GM18951 (cell line): Measurements from ENCODE around the gene LUC7L.
"Not testable (repeated sequence)": the region's sequence is repeated elsewhere in the genome, so short reads cannot be mapped to it uniquely, and the experiment has no call there.

Experiments used
- POLR2A ChIP-seq: IDR thresholded peaks from 4 replicates; pipeline ENCODE4 v1.6.1; 2011; ENCODE audit warnings: mild to moderate bottlenecking; ENCODE audit not compliant: insufficient read length, insufficient read depth; ENCODE audit errors: extremely low read depth
- in situ Hi-C: fragments of 300-500 bp; cut with MboI; formaldehyde crosslinking; loops from one replicate; pipeline ENCODE4 v1.12.0; 2022; ENCODE audit warnings: low sequenced_read_pairs, mixed read lengths, inconsistent platforms; ENCODE audit not compliant: unreplicated experiment

The LUC7L gene

DNA sequence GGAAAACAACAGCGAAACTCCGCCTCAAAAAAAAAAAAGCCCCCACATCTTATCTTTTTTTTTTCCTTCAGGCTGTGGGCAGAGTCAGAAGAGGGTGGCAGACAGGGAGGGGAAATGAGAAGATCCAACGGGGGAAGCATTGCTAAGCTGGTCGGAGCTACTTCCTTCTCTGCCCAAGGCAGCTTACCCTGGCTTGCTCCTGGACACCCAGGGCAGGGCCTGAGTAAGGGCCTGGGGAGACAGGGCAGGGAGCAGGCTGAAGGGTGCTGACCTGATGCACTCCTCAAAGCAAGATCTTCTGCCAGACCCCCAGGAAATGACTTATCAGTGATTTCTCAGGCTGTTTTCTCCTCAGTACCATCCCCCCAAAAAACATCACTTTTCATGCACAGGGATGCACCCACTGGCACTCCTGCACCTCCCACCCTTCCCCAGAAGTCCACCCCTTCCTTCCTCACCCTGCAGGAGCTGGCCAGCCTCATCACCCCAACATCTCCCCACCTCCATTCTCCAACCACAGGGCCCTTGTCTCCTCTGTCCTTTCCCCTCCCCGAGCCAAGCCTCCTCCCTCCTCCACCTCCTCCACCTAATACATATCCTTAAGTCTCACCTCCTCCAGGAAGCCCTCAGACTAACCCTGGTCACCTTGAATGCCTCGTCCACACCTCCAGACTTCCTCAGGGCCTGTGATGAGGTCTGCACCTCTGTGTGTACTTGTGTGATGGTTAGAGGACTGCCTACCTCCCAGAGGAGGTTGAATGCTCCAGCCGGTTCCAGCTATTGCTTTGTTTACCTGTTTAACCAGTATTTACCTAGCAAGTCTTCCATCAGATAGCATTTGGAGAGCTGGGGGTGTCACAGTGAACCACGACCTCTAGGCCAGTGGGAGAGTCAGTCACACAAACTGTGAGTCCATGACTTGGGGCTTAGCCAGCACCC lies 54.0 kb downstream of the LUC7L start:
- in situ Hi-C loops, result no loop called here

DNA sequence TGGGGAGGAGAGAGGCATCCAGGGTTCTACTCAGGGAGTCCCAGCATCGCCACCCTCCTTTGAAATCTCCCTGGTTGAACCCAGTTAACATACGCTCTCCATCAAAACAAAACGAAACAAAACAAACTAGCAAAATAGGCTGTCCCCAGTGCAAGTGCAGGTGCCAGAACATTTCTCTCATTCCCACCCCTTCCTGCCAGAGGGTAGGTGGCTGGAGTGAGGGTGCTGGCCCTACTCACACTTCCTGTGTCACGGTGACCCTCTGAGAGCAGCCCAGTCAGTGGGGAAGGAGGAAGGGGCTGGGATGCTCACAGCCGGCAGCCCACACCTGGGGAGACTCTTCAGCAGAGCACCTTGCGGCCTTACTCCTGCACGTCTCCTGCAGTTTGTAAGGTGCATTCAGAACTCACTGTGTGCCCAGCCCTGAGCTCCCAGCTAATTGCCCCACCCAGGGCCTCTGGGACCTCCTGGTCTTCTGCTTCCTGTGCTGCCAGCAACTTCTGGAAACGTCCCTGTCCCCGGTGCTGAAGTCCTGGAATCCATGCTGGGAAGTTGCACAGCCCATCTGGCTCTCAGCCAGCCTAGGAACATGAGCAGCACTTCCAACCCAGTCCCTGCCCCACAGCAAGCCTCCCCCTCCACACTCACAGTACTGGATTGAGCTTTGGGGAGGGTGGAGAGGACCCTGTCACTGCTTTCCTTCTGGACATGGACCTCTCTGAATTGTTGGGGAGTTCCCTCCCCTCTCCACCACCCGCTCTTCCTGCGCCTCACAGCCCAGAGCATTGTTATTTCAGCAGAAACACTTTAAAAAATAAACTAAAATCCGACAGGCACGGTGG lies 55.1 kb downstream of the LUC7L start:
- in situ Hi-C loops, result not testable (repeated sequence)

More for the DNA sequence above, 54.0 kb downstream of the LUC7L start:
- TF ChIP-seq POLR2A, result no peak

DNA sequence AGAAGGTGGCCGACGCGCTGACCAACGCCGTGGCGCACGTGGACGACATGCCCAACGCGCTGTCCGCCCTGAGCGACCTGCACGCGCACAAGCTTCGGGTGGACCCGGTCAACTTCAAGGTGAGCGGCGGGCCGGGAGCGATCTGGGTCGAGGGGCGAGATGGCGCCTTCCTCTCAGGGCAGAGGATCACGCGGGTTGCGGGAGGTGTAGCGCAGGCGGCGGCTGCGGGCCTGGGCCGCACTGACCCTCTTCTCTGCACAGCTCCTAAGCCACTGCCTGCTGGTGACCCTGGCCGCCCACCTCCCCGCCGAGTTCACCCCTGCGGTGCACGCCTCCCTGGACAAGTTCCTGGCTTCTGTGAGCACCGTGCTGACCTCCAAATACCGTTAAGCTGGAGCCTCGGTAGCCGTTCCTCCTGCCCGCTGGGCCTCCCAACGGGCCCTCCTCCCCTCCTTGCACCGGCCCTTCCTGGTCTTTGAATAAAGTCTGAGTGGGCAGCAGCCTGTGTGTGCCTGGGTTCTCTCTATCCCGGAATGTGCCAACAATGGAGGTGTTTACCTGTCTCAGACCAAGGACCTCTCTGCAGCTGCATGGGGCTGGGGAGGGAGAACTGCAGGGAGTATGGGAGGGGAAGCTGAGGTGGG lies 55.9 kb downstream of the LUC7L start:
- in situ Hi-C loops, result not testable (repeated sequence)

DNA sequence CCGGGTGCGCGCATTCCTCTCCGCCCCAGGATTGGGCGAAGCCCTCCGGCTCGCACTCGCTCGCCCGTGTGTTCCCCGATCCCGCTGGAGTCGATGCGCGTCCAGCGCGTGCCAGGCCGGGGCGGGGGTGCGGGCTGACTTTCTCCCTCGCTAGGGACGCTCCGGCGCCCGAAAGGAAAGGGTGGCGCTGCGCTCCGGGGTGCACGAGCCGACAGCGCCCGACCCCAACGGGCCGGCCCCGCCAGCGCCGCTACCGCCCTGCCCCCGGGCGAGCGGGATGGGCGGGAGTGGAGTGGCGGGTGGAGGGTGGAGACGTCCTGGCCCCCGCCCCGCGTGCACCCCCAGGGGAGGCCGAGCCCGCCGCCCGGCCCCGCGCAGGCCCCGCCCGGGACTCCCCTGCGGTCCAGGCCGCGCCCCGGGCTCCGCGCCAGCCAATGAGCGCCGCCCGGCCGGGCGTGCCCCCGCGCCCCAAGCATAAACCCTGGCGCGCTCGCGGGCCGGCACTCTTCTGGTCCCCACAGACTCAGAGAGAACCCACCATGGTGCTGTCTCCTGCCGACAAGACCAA lies 56.8 kb downstream of the LUC7L start, which contains the start of gene HBA2:
Gene HBA2, plus strand, starts transcription at position 503 of the 568 bp plus-strand sequence. Its CDS starts 37 bp downstream, at position 540.
- in situ Hi-C loops, result not testable (repeated sequence)

DNA sequence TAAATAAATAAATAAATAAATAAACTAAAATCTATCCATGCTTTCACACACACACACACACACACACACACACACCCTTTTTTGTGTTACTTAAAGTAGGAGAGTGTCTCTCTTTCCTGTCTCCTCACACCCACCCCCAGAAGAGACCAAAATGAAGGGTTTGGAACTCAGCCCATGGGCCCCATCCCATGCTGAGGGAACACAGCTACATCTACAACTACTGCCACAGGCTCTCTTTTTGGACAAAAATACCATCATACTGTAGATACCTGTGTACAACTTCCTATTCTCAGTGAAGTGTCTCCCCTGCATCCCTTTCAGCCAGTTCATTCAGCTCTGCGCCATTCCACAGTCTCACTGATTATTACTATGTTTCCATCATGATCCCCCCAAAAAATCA lies 58.5 kb downstream of the LUC7L start:
- in situ Hi-C loops, result no loop called here

DNA sequence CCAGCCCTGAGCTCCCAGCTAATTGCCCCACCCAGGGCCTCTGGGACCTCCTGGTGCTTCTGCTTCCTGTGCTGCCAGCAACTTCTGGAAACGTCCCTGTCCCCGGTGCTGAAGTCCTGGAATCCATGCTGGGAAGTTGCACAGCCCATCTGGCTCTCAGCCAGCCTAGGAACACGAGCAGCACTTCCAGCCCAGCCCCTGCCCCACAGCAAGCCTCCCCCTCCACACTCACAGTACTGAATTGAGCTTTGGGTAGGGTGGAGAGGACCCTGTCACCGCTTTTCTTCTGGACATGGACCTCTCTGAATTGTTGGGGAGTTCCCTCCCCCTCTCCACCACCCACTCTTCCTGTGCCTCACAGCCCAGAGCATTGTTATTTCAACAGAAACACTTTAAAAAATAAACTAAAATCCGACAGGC lies 59.2 kb downstream of the LUC7L start:
- in situ Hi-C loops, result not testable (repeated sequence)

More for the DNA sequence above, 58.5 kb downstream of the LUC7L start:
- no peak for TF ChIP-seq POLR2A

DNA sequence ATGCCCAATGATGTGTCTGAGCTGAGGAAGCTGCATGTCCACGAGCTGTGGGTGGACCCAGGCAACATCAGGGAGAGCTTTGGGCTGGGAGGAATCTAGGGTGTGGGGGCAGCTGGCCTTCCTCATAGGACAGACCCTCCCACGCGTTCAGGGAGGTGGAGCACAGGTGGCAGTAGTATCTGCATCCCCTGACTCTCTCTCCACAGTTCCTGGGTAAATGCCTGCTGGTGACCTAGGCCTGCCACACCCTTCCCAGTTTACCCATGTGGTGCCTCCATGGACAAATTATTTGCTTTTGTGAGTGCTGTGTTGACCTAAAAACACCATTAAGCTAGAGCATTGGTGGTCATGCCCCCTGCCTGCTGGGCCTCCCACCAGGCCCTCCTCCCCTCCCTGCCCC lies 60.2 kb downstream of the LUC7L start:
- in situ Hi-C loops, result no loop called here
- no peak for TF ChIP-seq POLR2A

DNA sequence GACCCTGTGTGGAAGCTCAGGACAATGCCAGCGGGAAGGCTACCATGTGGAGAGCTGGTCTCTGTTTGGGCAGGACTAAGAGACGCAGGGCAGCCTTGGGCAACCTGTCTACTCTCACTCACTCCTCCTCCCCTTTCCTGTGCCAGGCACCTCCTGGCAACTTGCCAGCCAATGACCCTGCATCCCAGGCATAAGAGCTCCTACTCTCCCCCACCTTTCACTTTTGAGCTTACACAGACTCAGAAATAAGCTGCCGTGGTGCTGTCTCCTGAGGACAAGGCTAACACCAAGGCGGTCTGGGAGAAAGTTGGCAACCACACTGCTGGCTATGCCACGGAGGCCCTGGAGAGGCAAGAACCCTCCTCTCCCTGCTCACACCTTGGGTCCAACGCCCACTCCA lies 60.8 kb downstream of the LUC7L start:
- in situ Hi-C loops, result no loop called here

DNA sequence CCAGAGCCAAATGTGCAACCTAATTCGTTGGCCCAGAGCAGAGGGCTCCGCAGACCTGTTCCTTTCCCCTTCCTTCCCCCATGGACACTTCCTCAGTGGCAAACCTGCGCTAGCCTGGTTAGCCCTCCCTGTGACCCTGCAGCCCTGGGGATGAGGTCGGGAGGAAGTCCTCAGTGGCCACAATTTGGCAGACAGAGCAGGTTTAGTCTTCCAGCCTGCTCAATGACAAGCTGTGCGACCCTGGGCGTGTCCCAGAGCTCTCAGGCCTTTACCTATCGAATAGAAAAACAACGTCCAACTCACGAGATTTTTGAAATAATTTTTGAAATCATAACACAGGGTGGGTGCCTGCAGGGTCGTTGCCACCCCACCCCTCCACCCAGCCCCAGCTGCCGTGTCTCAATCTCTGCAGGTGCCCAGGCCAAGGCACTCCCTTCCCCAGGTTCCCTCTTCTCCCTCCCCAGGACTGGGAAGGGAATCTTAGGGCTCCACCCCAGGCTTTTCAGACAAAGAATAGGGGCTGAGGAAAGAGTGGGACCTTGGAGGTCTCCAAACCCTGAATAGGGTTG lies 62.0 kb downstream of the LUC7L start:
- in situ Hi-C loops, result no loop called here
- no peak for TF ChIP-seq POLR2A

More for the DNA sequence above, 60.8 kb downstream of the LUC7L start:
- no peak for TF ChIP-seq POLR2A

DNA sequence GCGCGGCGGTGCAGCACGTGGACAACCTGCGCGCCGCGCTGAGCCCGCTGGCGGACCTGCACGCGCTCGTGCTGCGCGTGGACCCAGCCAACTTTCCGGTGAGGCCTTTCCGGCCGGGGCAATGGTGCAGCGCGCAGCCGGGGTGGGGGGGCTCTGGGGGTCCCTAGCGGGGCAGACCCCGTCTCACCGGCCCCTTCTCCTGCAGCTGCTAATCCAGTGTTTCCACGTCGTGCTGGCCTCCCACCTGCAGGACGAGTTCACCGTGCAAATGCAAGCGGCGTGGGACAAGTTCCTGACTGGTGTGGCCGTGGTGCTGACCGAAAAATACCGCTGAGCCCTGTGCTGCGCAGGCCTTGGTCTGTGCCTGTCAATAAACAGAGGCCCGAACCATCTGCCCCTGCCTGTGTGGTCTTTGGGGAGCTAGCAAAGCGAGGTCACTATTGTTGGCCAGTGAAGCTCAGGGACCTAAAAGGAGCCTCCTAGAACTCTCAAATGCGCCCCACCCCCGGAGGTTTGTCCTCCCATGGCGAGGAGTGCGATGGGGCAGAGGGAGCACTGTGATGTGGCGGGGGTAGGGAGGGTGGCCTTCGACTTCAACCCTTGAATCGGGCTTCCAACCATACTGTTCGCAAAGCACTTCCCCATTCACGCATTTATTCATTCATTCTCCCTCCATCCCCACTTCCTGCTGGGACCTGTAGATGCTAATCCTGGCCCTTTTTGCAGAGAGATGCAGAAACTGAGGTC lies 62.7 kb downstream of the LUC7L start:
- in situ Hi-C loops, result no loop called here
- no peak for TF ChIP-seq POLR2A

DNA sequence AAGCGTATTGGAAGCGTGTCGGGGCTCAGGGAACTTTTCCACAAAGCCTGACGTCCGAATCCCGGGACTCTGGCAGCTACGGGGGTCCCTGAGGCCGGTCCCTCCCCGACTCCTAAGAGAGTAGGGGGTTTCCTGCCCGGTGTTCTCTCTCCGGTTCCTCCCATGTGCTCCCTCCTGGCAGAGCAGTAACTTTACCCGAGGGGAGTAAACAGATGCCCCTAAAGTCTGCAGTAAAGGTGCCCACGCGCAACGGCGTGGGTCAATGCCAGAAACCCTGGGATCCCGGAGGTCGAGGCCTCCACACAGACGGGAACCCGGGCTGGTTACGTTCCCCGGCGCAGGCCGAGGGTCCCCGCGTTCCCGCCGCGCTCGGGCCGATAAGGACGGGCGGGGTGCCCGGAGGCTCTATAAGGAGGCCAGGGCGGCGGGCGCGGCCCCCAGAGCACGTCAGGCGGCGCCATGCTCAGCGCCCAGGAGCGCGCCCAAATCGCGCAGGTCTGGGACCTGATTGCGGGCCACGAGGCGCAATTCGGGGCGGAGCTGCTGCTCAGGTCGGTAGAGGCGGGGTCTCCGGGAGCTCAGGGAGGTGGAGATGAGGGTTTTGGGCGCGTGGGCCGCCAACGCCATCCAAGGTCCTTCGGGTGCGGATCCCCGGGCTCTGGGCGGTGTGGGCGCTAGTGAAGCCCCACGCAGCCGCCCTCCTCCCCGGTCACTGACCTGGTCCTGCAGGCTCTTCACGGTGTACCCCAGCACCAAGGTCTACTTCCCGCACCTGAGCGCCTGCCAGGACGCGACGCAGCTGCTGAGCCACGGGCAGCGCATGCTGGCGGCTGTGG lies 63.5 kb downstream of the LUC7L start, which contains the start of gene HBM:
Gene HBM, plus strand, starts transcription at position 440 of the 836 bp plus-strand sequence. Its CDS starts 20 bp downstream, at position 460.
- in situ Hi-C loops, result no loop called here
- no peak for TF ChIP-seq POLR2A
